Measurements from ENCODE around the gene SCNN1A.

SCNN1A gene

GRCh38 chr12:6334359-6334758 is 41.0 kb downstream of the SCNN1A start:
- DNase-seq (ENCODE audit: low read depth), result no peak

- DNase-seq (ENCODE audit: low read depth), result no peak
Observed at GRCh38 chr12:6333566-6333965, 41.8 kb downstream of the SCNN1A start.

- no peak for DNase-seq (ENCODE audit: low read depth)
Observed at GRCh38 chr12:6333029-6333428, 42.3 kb downstream of the SCNN1A start.

- no peak for DNase-seq (ENCODE audit: low read depth)
Observed at GRCh38 chr12:6332459-6332858, 42.9 kb downstream of the SCNN1A start.

- DNase-seq (ENCODE audit: low read depth), result no peak
Observed at GRCh38 chr12:6330999-6331714, 44.2 kb downstream of the SCNN1A start.

- DNase-seq (ENCODE audit: low read depth), result no peak
Observed at GRCh38 chr12:6330192-6330591, 45.2 kb downstream of the SCNN1A start.

GRCh38 chr12:6329703-6330064 is 45.7 kb downstream of the SCNN1A start:
- DNase-seq (ENCODE audit: low read depth), result no peak

GRCh38 chr12:6328945-6329702 is 46.2 kb downstream of the SCNN1A start:
- DNase-seq (ENCODE audit: low read depth), result no peak

- DNase-seq (ENCODE audit: low read depth), result no peak
Observed at GRCh38 chr12:6328045-6328779, 47.2 kb downstream of the SCNN1A start.

GRCh38 chr12:6327229-6328041 is 47.9 kb downstream of the SCNN1A start:
- no peak for DNase-seq (ENCODE audit: low read depth)

GRCh38 chr12:6326316-6327228 is 48.8 kb downstream of the SCNN1A start:
- no peak for DNase-seq (ENCODE audit: low read depth)

- DNase-seq (ENCODE audit: low read depth), result no peak
Observed at GRCh38 chr12:6324936-6325750, 50.2 kb downstream of the SCNN1A start.

- DNase-seq (ENCODE audit: low read depth), result no peak
Observed at GRCh38 chr12:6323995-6324711, 51.2 kb downstream of the SCNN1A start.

- peak; percentile 91 for DNase-seq (ENCODE audit: low read depth)
Observed at GRCh38 chr12:6323340-6323994, 51.9 kb downstream of the SCNN1A start.

GRCh38 chr12:6322969-6323339 is 52.4 kb downstream of the SCNN1A start:
- DNase-seq (ENCODE audit: low read depth), result no peak

- no peak for DNase-seq (ENCODE audit: low read depth)
Observed at GRCh38 chr12:6322352-6322751, 53.0 kb downstream of the SCNN1A start.

GRCh38 chr12:6321905-6322304 is 53.5 kb downstream of the SCNN1A start:
- no peak for DNase-seq (ENCODE audit: low read depth)

GRCh38 chr12:6319446-6319845 is 55.9 kb downstream of the SCNN1A start:
- no peak for DNase-seq (ENCODE audit: low read depth)

GRCh38 chr12:6318440-6318879 is 56.9 kb downstream of the SCNN1A start:
- no peak for DNase-seq (ENCODE audit: low read depth)
